Measurements from ENCODE around the gene KIAA0825.

DNA sequence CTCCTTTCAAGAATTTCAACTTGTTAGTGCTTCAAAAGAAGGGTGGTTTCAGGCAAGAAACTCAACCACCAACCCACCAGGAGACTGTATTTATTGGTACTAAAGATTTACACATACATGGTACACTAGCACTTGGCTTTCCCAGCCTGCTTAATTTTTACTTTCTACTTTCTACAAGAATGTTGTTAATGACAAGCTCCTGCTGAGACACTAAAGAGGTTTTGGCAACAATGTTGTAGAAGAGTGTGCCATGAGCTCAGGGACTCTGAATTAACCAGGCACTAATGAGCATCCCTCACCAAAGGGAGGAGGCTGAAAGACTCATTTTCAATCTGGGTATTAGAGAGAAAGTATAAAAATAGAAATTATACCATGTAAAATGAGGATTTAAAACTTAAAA is 195.0 kb downstream of the KIAA0825 start:
- TF ChIP-seq, protein P1, sequence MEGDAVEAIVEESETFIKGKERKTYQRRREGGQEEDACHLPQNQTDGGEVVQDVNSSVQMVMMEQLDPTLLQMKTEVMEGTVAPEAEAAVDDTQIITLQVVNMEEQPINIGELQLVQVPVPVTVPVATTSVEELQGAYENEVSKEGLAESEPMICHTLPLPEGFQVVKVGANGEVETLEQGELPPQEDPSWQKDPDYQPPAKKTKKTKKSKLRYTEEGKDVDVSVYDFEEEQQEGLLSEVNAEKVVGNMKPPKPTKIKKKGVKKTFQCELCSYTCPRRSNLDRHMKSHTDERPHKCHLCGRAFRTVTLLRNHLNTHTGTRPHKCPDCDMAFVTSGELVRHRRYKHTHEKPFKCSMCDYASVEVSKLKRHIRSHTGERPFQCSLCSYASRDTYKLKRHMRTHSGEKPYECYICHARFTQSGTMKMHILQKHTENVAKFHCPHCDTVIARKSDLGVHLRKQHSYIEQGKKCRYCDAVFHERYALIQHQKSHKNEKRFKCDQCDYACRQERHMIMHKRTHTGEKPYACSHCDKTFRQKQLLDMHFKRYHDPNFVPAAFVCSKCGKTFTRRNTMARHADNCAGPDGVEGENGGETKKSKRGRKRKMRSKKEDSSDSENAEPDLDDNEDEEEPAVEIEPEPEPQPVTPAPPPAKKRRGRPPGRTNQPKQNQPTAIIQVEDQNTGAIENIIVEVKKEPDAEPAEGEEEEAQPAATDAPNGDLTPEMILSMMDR (IDR thresholded peaks at IDR 0.05; ENCODE audit: low read depth, low read length, poor library complexity, severe bottlenecking), result no peak
- TF ChIP-seq EZH2phosphoT487 (IDR thresholded peaks at IDR 0.05; ENCODE audit: borderline replicate concordance, low read length), result no peak
